Measurements from ENCODE around the gene KIF1C.
"Not testable (repeated sequence)": the region's sequence is repeated elsewhere in the genome, so short reads cannot be mapped to it uniquely, and the experiment has no call there.

Gene KIF1C

DNA sequence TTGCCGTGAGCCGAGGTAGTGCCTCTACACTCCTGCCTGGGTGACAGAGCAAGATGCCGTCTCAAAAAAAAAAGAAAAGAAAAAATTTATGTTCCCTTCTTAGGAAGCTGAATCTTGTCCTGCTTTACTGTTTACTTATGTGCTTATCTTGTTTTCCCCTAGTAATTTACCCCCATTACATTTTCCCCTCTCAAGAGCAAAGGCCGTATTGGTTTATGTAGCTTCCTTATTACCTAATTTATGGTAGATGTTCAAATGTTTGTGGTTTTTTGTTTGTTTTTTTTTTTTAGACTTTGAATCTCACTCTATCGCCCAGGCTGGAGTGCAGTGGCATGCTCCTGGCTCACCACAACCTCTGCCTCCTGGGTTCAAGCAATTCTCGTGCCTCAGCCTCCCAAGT, 47.7 kb downstream of the KIF1C start:
- DNase-seq (ENCODE audit: low read depth) = no peak

DNA sequence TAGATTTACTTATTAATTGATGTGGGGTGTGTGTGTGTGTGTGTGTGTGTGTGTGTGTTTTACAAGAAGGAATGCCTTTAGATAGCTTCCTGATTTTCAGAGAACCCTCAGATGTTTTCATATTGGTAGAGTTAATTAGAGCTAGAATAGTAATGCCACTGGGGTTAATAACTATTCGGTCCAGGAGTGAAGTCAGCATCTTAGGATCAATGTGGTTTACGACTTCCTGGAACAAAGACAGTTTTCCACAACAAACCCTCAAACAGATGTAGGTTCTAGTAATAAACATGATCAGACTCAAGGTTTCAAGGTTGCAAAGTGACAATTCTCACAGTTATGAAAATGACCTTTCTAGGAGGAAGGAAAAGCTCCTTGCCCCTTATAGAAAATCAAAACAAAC, 49.7 kb downstream of the KIF1C start:
- DNase-seq (ENCODE audit: low read depth) = no peak

DNA sequence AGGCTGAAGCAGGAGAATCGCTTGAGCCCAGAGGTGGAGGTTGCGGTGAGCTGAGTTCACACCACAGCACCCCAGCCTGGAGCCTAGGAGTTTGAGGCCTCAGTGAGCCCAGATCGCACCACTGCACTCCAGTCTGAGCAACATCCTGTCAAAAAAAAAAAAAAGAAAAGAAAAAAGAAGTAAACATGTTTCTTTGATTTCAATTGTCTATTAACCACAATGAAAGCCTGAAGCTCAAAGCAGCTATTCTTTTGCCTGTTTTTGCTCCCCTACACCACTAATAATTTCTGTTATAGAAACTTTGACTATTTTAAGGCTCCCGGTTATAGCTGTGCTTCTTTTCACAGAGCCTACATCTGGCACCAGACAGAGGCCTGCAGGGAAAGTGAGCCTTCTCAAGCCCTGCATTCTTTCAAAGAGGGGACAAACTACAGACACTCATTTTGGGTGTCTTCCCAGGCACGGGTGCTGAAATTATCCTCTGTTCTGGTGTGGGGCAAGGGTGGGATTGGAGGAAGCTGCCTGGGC, 51.6 kb downstream of the KIF1C start:
- no peak for DNase-seq (ENCODE audit: low read depth)

DNA sequence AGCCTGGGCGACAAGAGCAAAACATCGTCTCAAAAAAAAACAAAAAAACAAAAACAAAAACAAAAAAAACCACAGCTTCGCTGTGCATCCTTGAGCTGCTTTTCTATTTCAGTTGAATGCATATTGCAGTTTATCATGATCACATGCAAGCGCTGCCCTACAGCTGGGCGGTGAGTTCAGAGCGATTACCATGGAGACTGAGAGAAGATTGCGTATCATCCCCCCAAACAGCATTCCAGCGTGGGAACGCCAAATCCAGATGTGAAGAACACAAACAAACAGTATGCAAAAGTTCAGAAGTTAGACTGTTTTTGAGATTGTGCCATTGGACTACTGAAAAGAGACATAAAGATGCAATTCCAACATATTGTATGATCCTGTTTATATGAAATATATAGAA, 52.5 kb downstream of the KIF1C start:
- no peak for DNase-seq (ENCODE audit: low read depth)

DNA sequence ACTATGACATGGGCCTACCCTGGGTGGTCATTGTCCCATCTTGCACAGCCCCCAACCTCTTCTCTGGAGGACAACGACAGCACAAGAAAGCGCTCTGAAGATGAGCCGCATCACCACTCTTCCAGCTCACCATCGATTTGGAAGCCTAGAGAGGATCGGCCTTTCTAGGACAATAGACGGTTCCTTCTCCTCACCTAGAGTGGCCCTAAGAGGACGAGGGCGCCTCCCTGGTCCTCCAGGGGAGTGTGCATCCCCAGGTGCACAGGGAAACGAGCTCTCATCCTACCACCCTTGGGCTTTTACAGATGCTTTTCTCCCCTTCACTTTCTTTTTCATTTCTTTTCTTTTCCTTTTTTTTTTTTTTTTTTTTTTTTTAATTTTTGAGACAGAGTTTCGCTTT, 57.8 kb downstream of the KIF1C start:
- no peak for DNase-seq (ENCODE audit: low read depth)

DNA sequence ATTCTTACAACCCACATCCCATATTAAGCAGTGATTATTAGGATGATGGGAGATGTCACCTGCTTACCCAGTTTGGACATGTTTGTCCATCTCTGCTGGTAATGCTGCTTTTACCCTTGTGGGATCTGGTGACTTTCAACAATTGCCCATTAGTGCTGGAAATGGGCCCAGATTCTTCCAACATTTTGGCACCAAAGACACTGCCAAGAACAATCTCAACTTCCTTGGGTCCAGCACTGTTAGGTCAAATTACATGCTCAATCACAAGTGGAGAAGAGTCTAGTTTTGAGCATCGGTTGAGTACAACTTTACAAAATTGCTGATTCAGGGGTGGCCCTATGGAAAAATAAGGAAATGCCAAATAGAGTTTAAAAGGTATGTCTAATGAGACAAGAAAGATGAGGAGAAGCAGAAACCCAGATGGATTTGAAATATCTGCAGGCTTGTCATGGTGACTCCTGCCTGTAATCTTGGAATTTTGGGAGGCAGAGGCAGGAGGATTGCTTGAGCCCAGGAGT, 67.5 kb downstream of the KIF1C start:
- DNase-seq (ENCODE audit: low read depth) = no peak

DNA sequence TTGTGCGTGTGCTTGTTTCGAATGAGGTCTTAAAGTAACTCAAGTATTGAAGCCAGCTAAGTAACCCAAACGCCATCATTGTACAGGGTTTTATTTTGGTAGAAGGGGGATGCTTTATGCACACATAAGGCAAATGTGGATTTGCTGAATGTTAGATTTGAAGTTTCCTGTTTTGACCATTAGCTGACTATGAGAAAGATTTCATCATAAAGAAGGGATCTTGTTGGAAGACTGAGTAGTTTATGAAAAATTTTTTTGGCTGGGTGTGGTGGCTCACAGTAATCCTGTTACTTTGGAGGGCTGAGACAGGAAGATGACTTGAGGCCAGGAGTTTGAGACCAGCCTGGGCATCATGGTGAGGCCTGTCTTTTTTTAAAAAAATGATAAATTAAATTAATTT, 70.5 kb downstream of the KIF1C start:
- DNase-seq (ENCODE audit: low read depth) = no peak

DNA sequence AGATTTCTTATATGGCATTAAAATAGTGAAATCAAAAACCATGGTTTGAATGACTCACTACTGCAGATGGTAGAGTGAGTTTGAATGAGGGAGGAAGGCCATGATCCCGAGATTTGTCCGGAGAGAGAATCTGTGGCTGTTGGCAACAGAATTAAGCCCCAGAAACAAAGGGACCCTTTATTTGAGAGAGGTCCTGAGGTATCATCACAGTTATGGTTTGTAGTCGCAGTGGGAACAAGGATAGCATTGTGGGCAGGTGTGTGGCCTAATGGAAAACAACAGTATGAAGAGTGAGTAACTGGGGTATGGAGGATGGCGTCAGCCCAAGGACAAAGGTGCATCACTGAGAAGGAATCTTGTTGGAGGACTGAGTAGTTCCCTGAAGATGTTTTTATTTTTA, 72.0 kb downstream of the KIF1C start:
- no peak for DNase-seq (ENCODE audit: low read depth)

DNA sequence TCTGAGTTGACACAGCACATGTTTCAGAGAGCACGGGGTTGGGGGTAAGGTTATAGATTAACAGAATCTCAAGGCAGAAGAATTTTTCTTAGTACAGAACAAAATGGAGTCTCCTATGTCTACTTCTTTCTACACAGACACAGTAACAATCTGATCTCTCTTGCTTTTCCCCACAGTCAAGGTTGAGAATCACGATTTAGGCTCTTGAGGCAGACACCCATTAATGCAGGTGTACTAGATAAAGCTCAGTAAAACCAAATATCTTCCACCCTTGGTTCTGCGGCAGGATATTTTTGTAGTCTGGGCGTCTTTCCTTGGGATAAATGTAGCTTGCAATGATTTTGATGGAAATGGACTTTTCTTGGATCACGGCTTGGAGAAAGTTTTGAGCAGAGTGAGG, 77.7 kb downstream of the KIF1C start:
- DNase-seq (ENCODE audit: low read depth) = not testable (repeated sequence)

DNA sequence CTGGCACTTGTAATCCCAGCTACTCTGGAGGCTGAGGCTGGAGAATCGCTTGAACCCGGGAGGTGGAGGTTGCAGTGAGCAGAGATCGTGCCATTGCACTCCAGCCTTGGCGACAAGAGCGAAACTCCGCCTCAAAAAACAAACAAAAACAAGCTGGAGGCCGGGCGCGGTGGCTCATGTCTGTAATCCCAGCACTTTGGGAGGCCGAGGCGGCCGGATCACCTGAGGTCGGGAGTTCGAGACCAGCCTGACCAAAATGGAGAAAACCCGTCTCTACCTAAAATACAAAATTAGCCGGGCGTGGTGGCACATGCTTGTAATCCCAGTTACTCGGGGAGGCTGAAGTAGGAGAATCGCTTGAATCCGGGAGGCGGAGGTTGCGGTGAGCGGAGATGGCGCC, 79.5 kb downstream of the KIF1C start:
- not testable (repeated sequence) for DNase-seq (ENCODE audit: low read depth)

DNA sequence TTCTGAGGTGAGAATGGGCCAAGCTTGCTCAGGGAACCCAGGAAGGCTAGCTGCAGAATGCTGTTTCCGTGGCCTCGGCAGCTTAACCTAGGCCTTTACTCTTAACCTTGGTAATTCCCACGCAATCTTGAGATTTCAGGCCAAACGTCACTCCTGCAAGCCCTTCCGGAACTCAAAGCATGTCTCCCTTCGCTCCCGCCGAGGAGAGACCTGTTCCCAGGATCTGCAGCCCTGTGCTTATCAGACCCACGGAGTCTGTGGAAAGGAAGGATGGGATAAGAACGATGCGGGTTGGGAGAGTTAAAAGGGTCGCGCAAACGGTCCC, 80.0 kb downstream of the KIF1C start:
- DNase-seq (ENCODE audit: low read depth) = peak; percentile 1
